ENCODE results near the gene C10orf90. TPM values are rescaled to one million over a fixed set of nuclear protein-coding genes. Genes with fewer than 3 reads are reported as not detected.

Gene C10orf90
- total RNA-seq, 1 donor from 2014 or later, result not detected

DNA sequence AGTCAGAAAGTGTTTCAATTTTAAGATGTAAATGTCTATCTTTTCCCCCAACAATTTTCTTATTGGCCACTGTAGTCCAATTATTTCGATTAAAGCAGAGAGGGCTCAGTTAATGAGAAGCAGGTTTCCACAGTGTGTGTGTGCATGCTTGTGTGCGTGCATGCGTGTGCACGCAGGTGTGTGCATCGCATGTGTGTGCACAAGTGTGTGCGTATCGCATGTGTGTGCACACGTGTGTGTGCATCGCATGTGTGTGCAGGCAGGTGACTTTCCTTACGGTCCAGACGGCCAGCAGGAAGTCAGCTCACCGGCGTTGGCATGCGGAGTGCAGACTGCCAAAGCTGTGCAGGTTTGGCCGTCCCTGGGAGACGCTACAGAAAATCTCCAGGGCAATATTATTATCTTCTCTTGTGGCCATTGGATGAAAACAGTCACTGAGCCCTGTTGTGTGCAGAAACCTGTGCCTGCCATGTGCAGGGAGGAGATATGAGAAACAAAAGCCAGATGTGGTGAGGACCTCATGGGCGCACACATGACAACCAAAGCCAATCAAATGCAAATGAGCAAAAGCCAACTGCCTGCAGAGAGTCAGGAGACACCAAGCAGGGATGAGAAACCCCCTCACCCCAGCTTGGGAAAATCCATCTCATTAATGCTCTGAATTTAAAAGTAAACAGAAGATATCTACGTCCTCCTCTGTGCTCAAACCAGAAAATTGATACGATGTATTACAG, 70.4 kb downstream of the C10orf90 start:
- H3K27ac Mint-ChIP-seq, result no peak overlapping the region
- no peak overlapping the region for H3K4me3 Mint-ChIP-seq
- no peaks in the 10 kb centered on the region for H3K4me1 Mint-ChIP-seq
- H3K36me3 Mint-ChIP-seq (ENCODE audit: low read depth), result no peaks in the 10 kb centered on the region
- no peaks in the 10 kb centered on the region for H3K27me3 Mint-ChIP-seq
- POLR2A ChIA-PET, result no interaction called here
- intact Hi-C loops (cut with micrococcal nuclease), result no loop called here
- no peak for DNase-seq
- no peaks in the 10 kb centered on the region for H3K9me3 Mint-ChIP-seq
- ATAC-seq (ENCODE audit: low read depth), result no peak
- TF ChIP-seq, protein P1, sequence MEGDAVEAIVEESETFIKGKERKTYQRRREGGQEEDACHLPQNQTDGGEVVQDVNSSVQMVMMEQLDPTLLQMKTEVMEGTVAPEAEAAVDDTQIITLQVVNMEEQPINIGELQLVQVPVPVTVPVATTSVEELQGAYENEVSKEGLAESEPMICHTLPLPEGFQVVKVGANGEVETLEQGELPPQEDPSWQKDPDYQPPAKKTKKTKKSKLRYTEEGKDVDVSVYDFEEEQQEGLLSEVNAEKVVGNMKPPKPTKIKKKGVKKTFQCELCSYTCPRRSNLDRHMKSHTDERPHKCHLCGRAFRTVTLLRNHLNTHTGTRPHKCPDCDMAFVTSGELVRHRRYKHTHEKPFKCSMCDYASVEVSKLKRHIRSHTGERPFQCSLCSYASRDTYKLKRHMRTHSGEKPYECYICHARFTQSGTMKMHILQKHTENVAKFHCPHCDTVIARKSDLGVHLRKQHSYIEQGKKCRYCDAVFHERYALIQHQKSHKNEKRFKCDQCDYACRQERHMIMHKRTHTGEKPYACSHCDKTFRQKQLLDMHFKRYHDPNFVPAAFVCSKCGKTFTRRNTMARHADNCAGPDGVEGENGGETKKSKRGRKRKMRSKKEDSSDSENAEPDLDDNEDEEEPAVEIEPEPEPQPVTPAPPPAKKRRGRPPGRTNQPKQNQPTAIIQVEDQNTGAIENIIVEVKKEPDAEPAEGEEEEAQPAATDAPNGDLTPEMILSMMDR (IDR thresholded peaks at IDR 0.05), result no peak
- CTCF ChIA-PET, result no interaction called here

DNA sequence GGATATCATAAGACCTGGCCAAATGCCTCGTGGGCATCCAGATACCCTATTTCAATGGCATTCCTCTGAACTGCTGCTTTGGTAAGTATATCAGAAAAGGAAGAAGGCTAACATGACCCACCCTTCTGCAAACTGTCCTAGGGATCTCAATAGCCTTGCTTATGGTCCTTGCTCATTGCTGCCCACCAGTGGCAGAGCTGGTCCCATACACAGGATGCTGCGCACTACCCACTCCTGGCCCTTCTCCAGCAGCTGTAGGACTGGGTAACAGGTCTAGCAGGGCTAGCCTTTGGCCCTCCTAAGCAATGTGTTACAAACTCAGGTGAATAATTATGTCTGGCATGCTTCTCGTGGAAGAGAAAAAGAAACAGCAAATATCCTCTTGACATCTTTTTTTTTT, 72.5 kb downstream of the C10orf90 start:
- H3K9me3 Mint-ChIP-seq, result no peaks in the 10 kb centered on the region
- TF ChIP-seq, protein P1 (IDR thresholded peaks at IDR 0.05), result no peak
- no peaks in the 10 kb centered on the region for H3K27me3 Mint-ChIP-seq
- H3K36me3 Mint-ChIP-seq (ENCODE audit: low read depth), result no peaks in the 10 kb centered on the region
- ChIA-PET POLR2A (no interaction called here), CTCF (interaction anchor here (1.0 to 1.7 kb wide), 6 partner anchors 615 to 730 kb away, joined by 3 to 9 read pairs (median 4); no protein-coding TSS in a partner anchor)
- no peaks in the 10 kb centered on the region for H3K4me1 Mint-ChIP-seq
- intact Hi-C loops (cut with micrococcal nuclease), result no loop called here
- DNase-seq (no peak), ATAC-seq (ENCODE audit: low read depth) (no peak)
- no peak overlapping the region for H3K4me3 Mint-ChIP-seq
- H3K27ac Mint-ChIP-seq, result no peak overlapping the region

DNA sequence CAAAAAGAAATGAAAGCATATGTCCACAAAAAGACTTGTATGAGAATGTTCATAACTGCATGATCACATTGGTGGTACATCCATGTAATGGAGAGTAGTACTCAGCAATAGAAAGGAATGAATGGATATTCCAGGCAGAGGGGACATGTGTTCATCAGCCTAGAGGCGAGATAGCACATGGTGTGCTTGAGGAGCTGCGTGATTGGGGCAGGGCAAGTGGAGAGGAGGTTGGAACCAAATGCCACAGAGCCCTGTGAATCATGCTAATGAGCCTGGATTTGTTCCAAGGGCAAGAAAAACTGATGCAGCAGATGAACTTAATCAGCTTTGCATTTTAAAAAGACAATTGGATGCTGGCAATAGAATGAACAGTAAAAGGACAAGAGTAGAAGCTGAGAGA, 73.3 kb downstream of the C10orf90 start:
- TF ChIP-seq, protein P1 (IDR thresholded peaks at IDR 0.05), result no peak
- ATAC-seq (ENCODE audit: low read depth) (no peak), DNase-seq (no peak)
- POLR2A ChIA-PET, result no interaction called here
- no peaks in the 10 kb centered on the region for H3K36me3 Mint-ChIP-seq (ENCODE audit: low read depth)
- no peak overlapping the region for H3K27ac Mint-ChIP-seq
- no peak overlapping the region for H3K4me3 Mint-ChIP-seq
- H3K4me1 Mint-ChIP-seq, result no peaks in the 10 kb centered on the region
- H3K9me3 Mint-ChIP-seq, result no peaks in the 10 kb centered on the region
- no peaks in the 10 kb centered on the region for H3K27me3 Mint-ChIP-seq
- CTCF ChIA-PET, result interaction anchor here (1.4 to 1.7 kb wide), 2 partner anchors 615 to 663 kb away, joined by 4 to 9 read pairs; no protein-coding TSS in a partner anchor
- intact Hi-C loops (cut with micrococcal nuclease), result no loop called here

DNA sequence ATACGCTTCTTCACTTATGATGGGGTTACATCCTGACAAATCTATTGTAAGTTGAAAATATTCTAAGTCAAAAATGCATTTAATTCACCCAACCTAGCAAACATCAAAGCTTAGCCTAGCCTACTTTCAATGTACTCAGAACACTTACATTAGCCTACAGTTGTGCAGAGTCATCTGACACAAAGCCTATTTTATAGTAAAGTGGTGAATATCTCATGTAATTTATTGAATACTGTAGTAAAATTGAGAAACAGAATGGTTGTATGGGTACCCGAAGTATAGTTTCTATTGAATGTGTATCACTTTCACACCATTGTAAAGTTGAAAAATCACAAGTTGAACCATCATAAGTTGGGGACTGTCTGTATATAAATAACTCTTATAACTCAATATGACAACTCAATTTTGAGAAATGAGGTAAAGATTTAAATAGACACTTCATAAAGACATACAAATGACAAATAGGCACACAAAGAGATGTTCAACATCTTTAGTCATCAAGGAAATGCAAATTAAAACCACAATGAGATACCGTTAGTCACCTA, 73.9 kb downstream of the C10orf90 start:
- Mint-ChIP-seq H3K4me3 (no peak overlapping the region), H3K27ac (no peak overlapping the region), H3K36me3 (ENCODE audit: low read depth) (no peaks in the 10 kb centered on the region), H3K4me1 (no peaks in the 10 kb centered on the region), H3K9me3 (no peaks in the 10 kb centered on the region), H3K27me3 (no peaks in the 10 kb centered on the region)
- DNase-seq (no peak), ATAC-seq (ENCODE audit: low read depth) (no peak)
- TF ChIP-seq, protein P1 (IDR thresholded peaks at IDR 0.05), result no peak
- intact Hi-C loops (cut with micrococcal nuclease), result no loop called here
- ChIA-PET POLR2A (no interaction called here), CTCF (no interaction called here)

DNA sequence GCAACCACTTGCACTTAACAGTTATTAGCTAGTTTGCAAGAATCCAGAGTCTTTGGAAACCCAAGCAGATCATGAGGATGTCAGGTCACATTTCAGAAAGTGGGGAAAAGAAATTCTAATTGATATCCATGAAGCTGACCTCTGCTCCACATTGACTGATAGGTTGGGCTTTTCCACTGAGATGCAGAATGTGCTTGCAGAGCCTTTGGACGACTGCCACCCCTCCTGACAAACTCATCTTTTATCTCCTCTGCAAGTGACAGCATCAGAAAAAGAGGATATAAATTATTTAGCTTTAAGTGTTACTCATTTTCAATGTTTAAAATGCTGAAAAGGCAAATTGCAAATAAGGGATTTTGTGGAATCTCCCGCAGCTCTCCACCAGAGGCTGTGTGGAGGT, 75.3 kb downstream of the C10orf90 start:
- no peak overlapping the region for H3K4me3 Mint-ChIP-seq
- TF ChIP-seq, protein P1 (IDR thresholded peaks at IDR 0.05), result no peak
- no peaks in the 10 kb centered on the region for H3K9me3 Mint-ChIP-seq
- H3K27ac Mint-ChIP-seq, result no peak overlapping the region
- intact Hi-C loops (cut with micrococcal nuclease), result no loop called here
- H3K36me3 Mint-ChIP-seq (ENCODE audit: low read depth), result no peaks in the 10 kb centered on the region
- ChIA-PET CTCF (no interaction called here), POLR2A (no interaction called here)
- no peaks in the 10 kb centered on the region for H3K27me3 Mint-ChIP-seq
- DNase-seq (no peak), ATAC-seq (ENCODE audit: low read depth) (no peak)
- H3K4me1 Mint-ChIP-seq, result no peaks in the 10 kb centered on the region
